Thyroid gland (tissue), 4 donors: Measurements from ENCODE around the gene CALY. TPM values are rescaled to one million over a fixed set of nuclear protein-coding genes. Genes with fewer than 3 reads are reported as not detected.

Experiments
- DNase-seq, 2 donors: peaks; one replicate each; pipeline ENCODE4 v3.0.0-alpha.2; 2019
- H3K27ac ChIP-seq, 3 donors: fragments of 200-600 bp; sonication (generic); 1 replicate in 2 of 3; 2 replicates in 1 of 3; pipeline ENCODE4 v1.5.1; 2016 to 2019; ENCODE audit warnings: mild to moderate bottlenecking in 1 of 3, moderate library complexity in 1 of 3
- H3K27me3 ChIP-seq: fragments of 200-600 bp; sonication (generic); one replicate; pipeline ENCODE4 v1.5.1; 2019
- H3K36me3 ChIP-seq, 2 donors: fragments of 200-600 bp; sonication (generic); one replicate each; pipeline ENCODE4 v1.5.1; 2016 to 2019
- H3K4me1 ChIP-seq, 2 donors: fragments of 200-600 bp; sonication (generic); one replicate each; pipeline ENCODE4 v1.5.1; 2017 to 2019
- H3K4me3 ChIP-seq, 3 donors: fragments of 200-600 bp; sonication (generic); replicated peaks in 1 of 3; 1 replicate in 2 of 3; 2 replicates in 1 of 3; pipeline ENCODE4 v1.5.1; 2016; ENCODE audit warnings: mild to moderate bottlenecking in 1 of 3
- H3K9me3 ChIP-seq: fragments of 200-600 bp; sonication (generic); one replicate; pipeline ENCODE4 v1.5.1; 2017
- CTCF ChIP-seq, 6 experiments: fragments of 200-600 bp in 3 of 6; fragments of 450-650 bp in 3 of 6; sonication (generic) in 3 of 6; IDR thresholded peaks; one replicate each; pipeline ENCODE4 v1.5.1; 2016 to 2019; ENCODE audit warnings: antibody characterized with exemption in 6 of 6, mild to moderate bottlenecking in 2 of 6, inconsistent platforms in 1 of 6, moderate library complexity in 1 of 6
- POLR2A ChIP-seq, 2 donors: fragments of 450-650 bp; IDR thresholded peaks; one replicate each; pipeline ENCODE4 v1.6.1; 2017; ENCODE audit warnings: antibody characterized with exemption in 2 of 2, mild to moderate bottlenecking in 2 of 2, moderate library complexity in 1 of 2
- WGBS, 2 donors: methylation state at CpG; one replicate each; pipeline ENCODE4 v1.1.5; 2017; 5-methylcytosine and 5-hydroxymethylcytosine counted together
- intact Hi-C: fragments of 100-400 bp; cut with DNase I; formaldehyde crosslinking; loops from one replicate; pipeline ENCODE4 v1.15.1; 2023
- total RNA-seq, 4 donors: library from RNA; depleted of rRNA; stranded (reverse); fragments of >200 nt; gene quantifications; one replicate each; pipeline ENCODE4 v1.2.3, GENCODE V29; 2016

CALY gene
- total RNA-seq, 4 donors from 2014 or later, result 0.13 to 1.5 TPM; not detected in 2

- H3K36me3 ChIP-seq, result no peaks in the 10 kb centered on the region
- H3K4me3 ChIP-seq, result no peak overlapping the region
- no peak for DNase-seq
- intact Hi-C loops, result no loop called here
- H3K27me3 ChIP-seq, result peaks cover 3% of the 10 kb centered on the region
- WGBS, 2 donors, result 86 to 95% methylated on average over 4 of the region's 4 CpGs
- H3K27ac ChIP-seq, result no peak overlapping the region
- H3K9me3 ChIP-seq, result no peaks in the 10 kb centered on the region
- TF ChIP-seq POLR2A (IDR thresholded peaks at IDR 0.05), result no peak
- TF ChIP-seq CTCF (IDR thresholded peaks at IDR 0.05), result no peak
- no peaks in the 10 kb centered on the region for H3K4me1 ChIP-seq
Measured at GRCh38 chr10:133341983-133342382, 5.3 kb upstream of the CALY start.

GRCh38 chr10:133339708-133340380, 3.1 kb upstream of the CALY start:
- Histone ChIP-seq H3K4me1 (peaks cover 13 to 20% of the 10 kb centered on the region in 2 donors), H3K27me3 (peaks cover 24% of the 10 kb centered on the region), H3K27ac (no peak overlapping the region), H3K36me3 (no peaks in the 10 kb centered on the region), H3K9me3 (no peaks in the 10 kb centered on the region), H3K4me3 (no peak overlapping the region)
- WGBS, 2 donors, result 88 to 95% methylated on average over 10 to 13 of the region's 13 CpGs
- DNase-seq, result no peak
- intact Hi-C loops, result no loop called here
- TF ChIP-seq POLR2A (IDR thresholded peaks at IDR 0.05) (no peak), CTCF (IDR thresholded peaks at IDR 0.05) (no peak)

- no peak for TF ChIP-seq POLR2A (IDR thresholded peaks at IDR 0.05)
- TF ChIP-seq CTCF (IDR thresholded peaks at IDR 0.05), result no peak
- Histone ChIP-seq H3K36me3 (no peaks in the 10 kb centered on the region), H3K4me3 (no peak overlapping the region), H3K27me3 (peaks cover 28% of the 10 kb centered on the region), H3K4me1 (peaks cover 14 to 22% of the 10 kb centered on the region in 2 donors), H3K27ac (no peak overlapping the region), H3K9me3 (no peaks in the 10 kb centered on the region)
- WGBS, 2 donors, result 90 to 94% methylated on average over 10 of the region's 10 CpGs
- no peak for DNase-seq
- intact Hi-C loops, result no loop called here
Measured at GRCh38 chr10:133338080-133339071, 1.7 kb upstream of the CALY start.

GRCh38 chr10:133337370-133337725, 652 bp upstream of the CALY start:
- no peaks in the 10 kb centered on the region for H3K36me3 ChIP-seq
- no peak overlapping the region for H3K4me3 ChIP-seq
- intact Hi-C loops, result no loop called here
- no peak for DNase-seq
- WGBS, 2 donors, result 81 to 92% methylated on average over 3 of the region's 3 CpGs
- H3K9me3 ChIP-seq, result no peaks in the 10 kb centered on the region
- no peak overlapping the region for H3K27ac ChIP-seq
- H3K27me3 ChIP-seq, result peaks cover 28% of the 10 kb centered on the region
- peaks cover 14 to 22% of the 10 kb centered on the region in 2 donors for H3K4me1 ChIP-seq
- TF ChIP-seq POLR2A (IDR thresholded peaks at IDR 0.05), result no peak
- TF ChIP-seq CTCF (IDR thresholded peaks at IDR 0.05), result no peak
